Stimulated activated CD4-positive, alpha-beta T cell treated with anti-CD3 and anti-CD28 coated beads, Interleukin-1b, Interleukin-23, amount 100 ng/mL, for 24 hours (primary cell): ENCODE data around the gene MAP3K2.

Experiments
- DNase-seq, 4 experiments: peaks; one replicate each; pipeline ENCODE4 v3.0.0-alpha.2; 2020; ENCODE audit warnings: low read depth in 4 of 4, low spot score in 1 of 4

MAP3K2 gene

DNA sequence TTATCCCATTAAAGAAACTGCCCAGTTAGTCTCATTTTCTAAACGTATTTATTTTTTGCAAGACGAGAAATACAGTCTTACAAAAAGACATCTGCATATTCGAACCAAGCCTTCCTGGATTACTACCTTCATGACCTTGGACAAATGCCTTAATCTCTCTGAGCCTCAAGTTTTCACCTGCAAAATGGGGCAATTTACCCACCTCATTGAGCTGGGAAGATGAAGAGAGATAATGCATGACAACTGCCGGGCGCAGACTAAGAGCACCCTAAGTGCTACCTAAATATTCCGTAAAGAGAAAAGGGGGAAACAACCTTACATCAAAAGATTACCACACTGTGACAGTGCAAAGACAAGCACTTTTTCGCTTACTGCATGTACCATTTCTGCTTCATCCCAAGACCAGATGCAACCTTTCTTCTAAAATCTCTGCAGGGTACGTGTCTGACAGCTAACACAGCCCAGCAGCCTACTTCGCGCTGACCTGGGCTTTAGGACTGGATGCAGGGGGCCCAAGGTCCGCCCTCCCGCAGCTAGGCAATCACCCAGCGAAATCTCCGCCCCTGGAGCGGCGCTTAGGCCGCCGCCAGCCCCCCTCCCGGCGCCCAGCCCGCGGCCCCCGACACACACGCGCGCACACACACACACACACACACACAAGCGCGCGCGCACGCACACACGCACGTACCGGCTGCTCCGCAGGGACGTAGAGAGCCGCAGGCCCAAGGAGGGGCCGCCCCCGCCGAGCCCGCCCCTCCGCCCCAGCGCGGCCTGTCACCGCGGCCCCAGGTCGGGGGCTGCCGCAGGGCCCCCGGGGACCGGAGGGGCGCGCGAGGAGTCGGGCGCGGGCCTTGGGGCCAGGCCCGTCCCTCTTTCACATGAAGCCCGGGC, 766 bp downstream of the MAP3K2 start:
- DNase-seq, result peak; percentile 42 to 72 (median 57)

DNA sequence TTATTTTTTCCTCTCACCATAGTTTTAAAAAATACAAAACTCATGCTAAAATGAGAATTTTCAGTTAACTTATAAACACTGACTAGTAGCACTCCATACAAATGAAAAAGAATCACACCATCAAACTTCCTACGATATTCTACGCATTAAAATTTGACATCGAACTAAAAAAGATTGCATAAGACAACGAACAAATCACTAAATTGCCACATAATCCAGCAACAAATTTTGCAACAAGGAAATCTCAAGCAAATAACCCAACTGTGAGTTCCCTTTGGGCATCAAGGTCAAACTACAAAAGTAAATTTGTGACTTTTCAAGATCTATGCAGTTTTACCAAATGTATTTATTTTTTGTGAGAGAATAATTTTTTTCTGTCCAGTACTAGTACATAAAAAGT, 1.5 kb downstream of the MAP3K2 start:
- no peak for DNase-seq

DNA sequence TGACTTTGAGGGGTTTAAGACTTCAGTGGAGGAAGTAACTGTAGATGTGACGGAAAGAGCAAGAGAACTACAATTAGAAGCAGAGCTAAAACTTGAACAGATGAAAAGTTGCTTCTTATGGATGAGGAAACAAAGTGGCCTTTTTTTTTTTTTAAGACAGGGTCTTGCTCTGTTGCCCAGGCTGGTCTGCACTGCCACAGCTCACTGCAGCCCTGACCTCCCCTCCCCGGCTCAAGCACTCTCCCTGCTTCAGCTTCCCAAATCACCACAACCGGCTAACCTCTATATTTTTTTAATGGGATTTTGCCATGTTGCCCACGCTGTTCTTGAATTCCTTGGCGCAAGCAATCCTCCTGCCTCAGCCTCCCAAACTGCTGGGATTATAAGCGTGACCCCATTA, 3.2 kb downstream of the MAP3K2 start:
- DNase-seq, result no peak

DNA sequence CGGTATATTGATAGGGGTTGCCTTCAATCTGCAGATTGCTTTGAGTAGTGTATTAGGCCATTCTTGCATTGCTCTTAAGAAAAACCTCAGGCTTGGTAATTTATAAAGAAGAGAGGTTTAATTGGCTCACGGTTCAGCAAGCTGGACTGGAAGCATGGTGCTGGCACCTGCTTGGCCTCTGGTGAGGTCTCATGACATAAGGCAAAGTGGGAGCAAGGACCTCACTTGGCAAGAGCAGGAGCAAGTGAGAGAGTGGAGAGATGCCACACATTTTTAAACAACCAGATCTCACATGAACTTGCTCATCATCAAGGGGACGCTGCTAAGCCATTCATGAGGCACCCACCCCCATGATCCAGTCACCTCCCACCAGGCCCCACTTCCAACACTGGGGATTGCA, 4.9 kb downstream of the MAP3K2 start:
- DNase-seq, result no peak

DNA sequence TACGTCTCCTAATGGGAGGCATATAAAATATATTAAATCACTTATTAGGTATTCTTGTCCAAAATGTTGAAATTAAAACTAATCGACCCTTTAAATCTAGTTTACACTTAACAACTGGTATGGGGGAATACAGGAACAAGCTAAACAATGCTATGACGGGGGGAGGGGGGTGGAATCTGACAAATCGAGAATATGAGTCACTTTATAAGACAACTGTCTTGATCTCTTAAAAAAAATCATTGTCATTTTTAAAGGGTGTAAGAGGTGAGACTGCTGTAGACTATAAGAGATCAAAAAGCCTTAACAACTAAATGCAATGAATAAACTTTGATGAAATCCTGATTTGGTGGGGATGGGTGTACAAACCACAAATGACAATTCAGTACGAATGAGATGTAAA, 6.0 kb downstream of the MAP3K2 start:
- peak in 2 of 4 experiments; percentile 31 to 36 for DNase-seq

DNA sequence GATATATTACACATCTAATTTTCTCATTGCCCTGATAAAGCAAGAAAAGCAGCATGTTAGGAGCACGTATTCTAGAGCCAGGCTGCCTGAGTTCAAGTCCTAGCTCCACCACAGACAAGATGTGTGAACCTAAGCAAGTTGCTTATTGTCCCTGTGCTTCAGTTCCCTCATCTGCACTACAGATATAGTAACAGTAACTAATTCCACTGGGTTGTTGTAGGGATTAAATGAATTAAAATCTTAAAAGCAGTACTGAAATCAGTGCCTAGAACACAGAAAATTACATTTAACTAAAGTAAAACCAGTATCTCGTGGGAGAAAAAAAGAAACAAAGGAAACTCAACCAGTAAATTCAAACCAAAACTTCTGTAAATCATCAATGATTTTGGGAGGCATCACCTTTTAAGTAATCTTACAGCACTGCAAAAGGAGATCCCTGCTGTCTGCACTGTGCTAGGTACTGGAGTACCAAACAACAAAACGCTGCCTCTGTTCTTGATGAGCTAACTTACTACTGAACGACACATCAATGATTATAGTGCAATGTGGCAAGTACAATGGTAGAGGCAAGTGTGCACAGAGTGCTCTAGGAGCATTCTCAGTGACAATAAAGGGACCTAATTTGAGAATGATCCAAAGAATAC, 7.9 kb downstream of the MAP3K2 start:
- no peak for DNase-seq

DNA sequence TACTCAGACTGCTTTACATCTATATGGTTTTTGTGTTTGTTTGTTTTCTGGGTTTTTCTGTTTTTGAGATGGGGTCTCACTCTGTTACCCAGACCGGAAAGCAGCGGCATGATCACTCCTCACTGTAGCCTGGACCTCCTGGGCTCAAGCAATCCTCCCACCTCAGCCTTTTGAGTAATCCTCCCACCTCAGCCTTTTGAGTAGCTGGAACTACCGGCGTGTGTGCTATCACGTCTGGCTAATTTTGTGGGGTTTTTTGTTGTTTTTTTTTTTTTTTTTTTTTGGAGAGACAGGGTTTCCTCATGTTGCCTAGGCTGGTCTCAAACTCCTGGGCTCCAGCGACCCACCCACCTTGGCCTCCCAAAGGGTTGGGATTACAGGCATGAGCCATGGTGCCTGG, 9.1 kb downstream of the MAP3K2 start:
- DNase-seq, result no peak

DNA sequence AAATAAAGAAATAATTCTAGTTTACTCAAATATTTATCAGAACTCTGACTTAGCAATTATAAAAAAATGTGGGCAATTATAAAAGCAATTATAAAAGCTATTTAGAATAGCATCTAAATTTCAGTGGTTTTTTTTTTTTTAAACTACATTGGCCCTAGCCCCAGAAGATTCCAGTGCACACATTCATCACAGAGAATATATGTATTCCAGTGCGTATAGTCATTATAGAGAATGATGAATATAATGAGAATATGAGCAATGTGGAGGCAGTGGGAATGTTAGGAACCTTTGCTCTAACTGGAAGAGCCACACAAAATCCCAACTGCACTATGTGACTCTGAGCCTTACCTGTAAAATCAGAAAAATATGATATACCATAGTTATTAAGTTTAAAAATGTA, 10.5 kb downstream of the MAP3K2 start:
- DNase-seq, result no peak

- DNase-seq, result no peak
Measured at GRCh38 chr2:127376257-127376656, 11.5 kb downstream of the MAP3K2 start.

DNA sequence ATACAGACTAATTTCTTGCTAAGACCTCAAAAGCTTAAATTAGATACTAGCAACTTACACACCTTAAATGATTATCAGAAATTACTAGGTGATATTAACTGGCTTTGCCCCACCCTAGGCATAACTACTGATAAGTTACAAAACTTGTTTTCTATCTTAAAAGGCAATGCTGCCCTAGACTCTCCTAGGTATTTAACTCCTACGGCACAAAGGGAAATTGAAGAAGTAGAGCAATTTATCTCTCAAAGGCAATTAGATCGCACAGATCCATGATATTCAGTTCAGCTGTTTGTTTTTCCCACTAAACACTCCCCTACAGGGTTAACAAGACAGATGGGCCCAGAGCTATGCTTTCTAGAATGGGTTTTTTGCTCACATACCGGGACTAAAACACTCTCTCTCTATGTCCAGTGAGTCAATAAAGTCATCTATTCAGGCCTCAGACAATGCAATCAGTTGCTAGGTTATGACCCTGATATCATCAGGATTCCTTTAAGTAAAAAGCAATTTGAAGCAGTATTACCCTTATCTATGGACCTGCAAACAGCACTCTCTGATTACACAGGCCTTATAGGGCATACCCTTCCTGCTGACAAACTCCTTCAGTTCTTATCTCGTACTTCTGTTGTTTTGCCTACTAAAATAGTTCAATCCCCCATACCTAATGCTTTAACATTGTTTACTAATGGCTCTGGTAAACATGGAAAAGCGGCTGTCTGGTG, 14.3 kb downstream of the MAP3K2 start:
- no peak for DNase-seq

DNA sequence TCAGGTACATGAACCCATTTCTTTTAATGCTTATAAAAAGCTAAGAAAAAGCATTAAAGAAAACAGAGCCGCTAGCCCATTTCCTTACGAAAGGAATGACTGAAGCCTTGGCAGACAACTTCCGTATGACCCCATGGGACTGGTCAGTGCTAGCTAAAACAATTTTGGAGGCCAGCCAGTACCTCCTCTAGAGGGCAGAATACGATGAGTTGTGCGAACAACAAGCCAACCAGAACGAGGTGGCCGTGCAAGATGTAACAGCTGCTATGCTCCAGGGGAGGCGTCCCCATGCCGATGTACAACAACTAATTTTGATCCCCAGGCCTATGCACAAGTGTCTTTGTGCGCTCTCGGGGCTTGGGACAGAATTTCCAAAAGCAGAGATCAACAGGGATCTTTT, 16.7 kb downstream of the MAP3K2 start:
- no peak for DNase-seq

GRCh38 chr2:127370010-127370409, 17.8 kb downstream of the MAP3K2 start:
- no peak for DNase-seq

DNA sequence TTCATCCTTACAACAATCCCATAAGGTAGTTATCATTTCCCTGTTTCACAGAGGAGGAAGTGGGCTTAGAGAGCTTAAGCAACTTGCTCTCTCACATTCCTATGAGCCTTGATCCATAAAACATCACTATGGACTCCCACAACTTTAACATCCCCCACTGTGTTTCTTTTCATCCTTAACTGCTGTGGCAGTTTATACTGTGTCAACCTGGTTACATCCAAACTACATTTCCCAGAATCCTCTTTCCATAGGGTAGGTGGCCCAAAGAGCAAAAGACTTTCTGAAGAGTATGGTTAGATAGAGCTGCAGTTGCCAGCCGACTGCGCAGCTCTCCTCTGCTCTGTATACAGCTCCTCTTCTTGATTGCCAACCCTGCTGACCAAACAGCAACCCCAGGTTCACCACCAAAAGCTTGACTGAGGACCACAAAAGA, 22.5 kb downstream of the MAP3K2 start:
- no peak for DNase-seq

DNA sequence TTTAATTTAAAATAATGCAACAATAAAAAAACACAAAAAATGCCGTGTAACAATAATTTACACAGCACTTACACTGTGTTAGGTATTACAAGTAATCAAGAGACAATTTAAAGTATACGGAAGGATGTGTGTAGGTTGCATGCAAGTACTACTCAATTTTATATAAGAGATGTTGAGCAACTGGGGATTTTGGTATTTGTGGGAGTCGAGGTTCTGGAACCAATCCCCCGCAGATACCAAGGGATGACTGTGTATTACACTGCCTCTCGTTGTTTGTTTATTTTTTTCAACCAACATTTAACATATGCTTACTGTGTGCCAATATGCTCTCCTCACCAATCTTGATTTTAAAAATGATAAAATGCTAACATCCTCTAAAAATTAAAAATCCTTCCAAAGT, 24.8 kb downstream of the MAP3K2 start:
- no peak for DNase-seq

- DNase-seq, result no peak
Measured at GRCh38 chr2:127361929-127362885, 25.6 kb downstream of the MAP3K2 start.

DNA sequence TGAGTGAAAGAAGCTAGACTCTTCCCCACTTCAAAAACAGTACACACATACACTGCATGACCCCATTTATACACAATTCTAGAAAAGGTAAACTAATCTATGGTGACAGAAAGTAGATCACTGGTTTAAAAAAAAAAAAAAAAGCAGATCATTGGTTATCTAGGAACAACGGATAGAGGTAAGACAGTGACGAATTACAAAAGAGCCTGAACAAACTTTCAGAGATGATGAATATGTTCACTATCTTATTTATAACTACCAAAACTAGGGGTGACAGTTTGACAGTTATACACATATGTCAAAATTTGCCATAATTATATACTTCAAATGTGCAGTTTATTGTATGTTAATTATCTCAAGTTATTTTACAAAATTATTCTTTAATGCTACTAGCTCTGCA, 27.5 kb downstream of the MAP3K2 start:
- no peak for DNase-seq

DNA sequence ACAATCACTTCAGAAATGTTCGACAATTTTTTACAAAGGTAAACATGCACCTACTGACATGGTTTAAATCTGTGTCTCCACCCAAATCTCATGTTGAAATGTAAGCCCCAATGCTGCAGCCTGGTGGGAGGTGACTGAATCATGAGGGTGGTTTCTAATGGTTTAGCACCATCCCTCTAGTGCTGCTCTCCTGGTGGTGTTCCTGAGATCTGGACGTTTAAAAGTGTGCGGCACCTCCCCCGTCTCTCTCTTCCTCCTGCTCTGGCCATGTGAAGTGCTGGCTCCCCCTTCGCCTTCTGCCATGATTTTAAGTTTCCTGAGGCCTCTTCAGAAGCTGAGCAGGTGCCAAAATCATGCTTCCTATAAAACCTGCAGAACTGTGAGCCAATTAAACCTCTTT, 28.3 kb downstream of the MAP3K2 start:
- no peak for DNase-seq

DNA sequence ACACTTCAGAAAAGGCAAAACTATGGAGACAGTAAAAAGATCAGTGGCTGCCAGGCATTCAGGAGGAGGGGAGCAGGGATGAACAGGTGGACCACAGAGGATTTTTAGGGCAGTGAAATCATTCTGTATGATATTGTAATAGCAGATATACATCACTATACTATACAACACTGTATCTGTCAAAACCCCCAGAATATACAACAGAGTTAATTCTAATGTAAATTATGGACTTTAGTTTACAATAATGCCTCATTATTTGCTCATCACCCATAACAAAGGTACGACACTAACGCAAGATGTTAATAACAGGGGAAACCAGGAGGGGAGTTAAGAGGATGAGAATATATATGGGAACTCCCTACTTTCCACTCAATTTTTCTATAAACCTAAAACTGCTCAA, 28.8 kb downstream of the MAP3K2 start:
- DNase-seq, result no peak

DNA sequence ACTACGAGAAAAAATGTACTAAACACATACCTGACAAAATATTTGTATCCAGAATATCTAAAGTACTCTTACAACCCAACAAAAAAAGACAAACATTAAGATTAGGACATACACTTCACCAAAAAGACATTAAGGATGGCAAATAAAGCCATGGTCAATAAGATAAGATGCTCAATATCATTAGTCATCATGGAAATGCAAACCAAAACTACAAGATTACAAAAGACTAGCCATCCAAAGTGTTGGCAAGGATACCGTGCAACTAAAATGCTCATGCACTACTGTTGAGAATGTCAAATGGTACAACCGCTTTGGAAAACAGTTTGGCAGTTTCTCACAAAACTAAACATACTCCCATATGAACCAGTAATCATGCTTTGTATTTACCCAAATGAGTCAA, 29.7 kb downstream of the MAP3K2 start:
- DNase-seq, result no peak

- no peak for DNase-seq
Measured at GRCh38 chr2:127357591-127357990, 30.2 kb downstream of the MAP3K2 start.

DNA sequence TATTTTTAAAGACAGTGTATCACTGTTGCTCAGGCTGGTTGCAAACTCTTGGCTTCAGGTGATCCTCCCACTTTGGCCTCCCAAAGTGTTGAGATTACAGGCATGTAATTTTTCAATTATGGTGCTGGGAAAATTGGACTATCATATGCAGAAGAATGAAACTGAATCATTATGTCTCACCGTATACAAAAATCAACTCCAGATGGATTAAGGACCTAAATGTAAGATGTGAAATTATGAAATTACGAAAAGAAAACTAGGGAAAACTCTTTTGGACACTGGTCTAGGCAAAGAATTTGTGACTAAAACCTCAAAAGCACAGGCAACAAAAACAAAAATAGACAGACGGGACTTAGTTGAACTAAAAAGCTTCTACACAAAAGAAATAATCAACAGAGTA, 31.2 kb downstream of the MAP3K2 start:
- no peak for DNase-seq
